Body of pancreas (tissue), 4 donors: ENCODE results near the gene FUT8.

Experiments used
- POLR2A ChIP-seq, 3 donors: fragments of 450-650 bp; IDR thresholded peaks; one replicate each; pipeline ENCODE4 v1.6.1; 2016; ENCODE audit warnings: antibody characterized with exemption in 3 of 3, mild to moderate bottlenecking in 2 of 3
- TF ChIP-seq, protein P1 (sequence below), 7 experiments: fragments of 450-650 bp in 4 of 7; fragments of 200-600 bp in 3 of 7; sonication (generic) in 3 of 7; IDR thresholded peaks; one replicate each; pipeline ENCODE4 v1.5.1; 2016 to 2019; ENCODE audit warnings: antibody characterized with exemption in 7 of 7

DNA sequence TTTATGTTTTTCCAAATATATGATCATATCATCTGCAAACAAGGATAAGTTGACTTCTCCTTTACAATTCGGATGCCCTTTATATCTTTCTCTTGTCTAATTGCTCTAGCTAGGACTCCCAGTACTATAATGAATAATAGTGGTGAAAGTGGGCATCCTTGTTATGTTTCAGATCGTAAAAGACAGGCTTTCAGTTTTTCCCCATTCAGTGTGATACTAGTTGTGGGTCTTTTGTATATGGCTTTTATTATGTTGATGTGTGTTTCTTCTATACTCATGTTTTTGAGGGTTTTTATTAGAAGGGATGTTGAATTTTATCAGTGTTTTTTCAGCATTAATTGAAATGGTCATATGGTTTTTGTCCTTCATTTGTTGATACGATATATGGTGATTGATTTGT, 97.3 kb downstream of the FUT8 start:
- TF ChIP-seq, protein P1, sequence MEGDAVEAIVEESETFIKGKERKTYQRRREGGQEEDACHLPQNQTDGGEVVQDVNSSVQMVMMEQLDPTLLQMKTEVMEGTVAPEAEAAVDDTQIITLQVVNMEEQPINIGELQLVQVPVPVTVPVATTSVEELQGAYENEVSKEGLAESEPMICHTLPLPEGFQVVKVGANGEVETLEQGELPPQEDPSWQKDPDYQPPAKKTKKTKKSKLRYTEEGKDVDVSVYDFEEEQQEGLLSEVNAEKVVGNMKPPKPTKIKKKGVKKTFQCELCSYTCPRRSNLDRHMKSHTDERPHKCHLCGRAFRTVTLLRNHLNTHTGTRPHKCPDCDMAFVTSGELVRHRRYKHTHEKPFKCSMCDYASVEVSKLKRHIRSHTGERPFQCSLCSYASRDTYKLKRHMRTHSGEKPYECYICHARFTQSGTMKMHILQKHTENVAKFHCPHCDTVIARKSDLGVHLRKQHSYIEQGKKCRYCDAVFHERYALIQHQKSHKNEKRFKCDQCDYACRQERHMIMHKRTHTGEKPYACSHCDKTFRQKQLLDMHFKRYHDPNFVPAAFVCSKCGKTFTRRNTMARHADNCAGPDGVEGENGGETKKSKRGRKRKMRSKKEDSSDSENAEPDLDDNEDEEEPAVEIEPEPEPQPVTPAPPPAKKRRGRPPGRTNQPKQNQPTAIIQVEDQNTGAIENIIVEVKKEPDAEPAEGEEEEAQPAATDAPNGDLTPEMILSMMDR (IDR thresholded peaks at IDR 0.05) = no peak
- no peak for TF ChIP-seq POLR2A (IDR thresholded peaks at IDR 0.05)
